SKM-1 treated with dmso at 0.1 percent for 144 hours (cell line): ENCODE results near the gene PPP2R5C.

Experiments used
- DNase-seq: peaks from one replicate; lab custom pipeline; 2025; ENCODE audit not compliant: unreplicated experiment; lab: John Stamatoyannopoulos, UW

PPP2R5C gene

GRCh38 chr14:101937926-101938767, 176.6 kb downstream of the PPP2R5C start:
- no peak for DNase-seq

GRCh38 chr14:101939646-101940170, 178.2 kb downstream of the PPP2R5C start:
- no peak for DNase-seq

GRCh38 chr14:101944451-101944850, 182.9 kb downstream of the PPP2R5C start:
- no peak for DNase-seq

GRCh38 chr14:101945171-101945570, 183.7 kb downstream of the PPP2R5C start:
- no peak for DNase-seq

GRCh38 chr14:101947577-101947903, 186.0 kb downstream of the PPP2R5C start:
- DNase-seq, result no peak

- DNase-seq, result peak; percentile 90
Measured at GRCh38 chr14:101947904-101948665, 186.6 kb downstream of the PPP2R5C start.

- no peak for DNase-seq
Measured at GRCh38 chr14:101948666-101949216, 187.2 kb downstream of the PPP2R5C start.

- DNase-seq, result no peak
Measured at GRCh38 chr14:101950100-101950499, 188.6 kb downstream of the PPP2R5C start.

GRCh38 chr14:101950516-101951215, 189.2 kb downstream of the PPP2R5C start:
- no peak for DNase-seq

- no peak for DNase-seq
Measured at GRCh38 chr14:101953151-101953550, 191.6 kb downstream of the PPP2R5C start.

- no peak for DNase-seq
Measured at GRCh38 chr14:101954501-101954900, 193.0 kb downstream of the PPP2R5C start.

GRCh38 chr14:101955695-101956161, 194.2 kb downstream of the PPP2R5C start:
- no peak for DNase-seq

- no peak for DNase-seq
Measured at GRCh38 chr14:101956179-101956885, 194.8 kb downstream of the PPP2R5C start.

- DNase-seq, result no peak
Measured at GRCh38 chr14:101957406-101958234, 196.1 kb downstream of the PPP2R5C start.

- no peak for DNase-seq
Measured at GRCh38 chr14:101958418-101959180, 197.1 kb downstream of the PPP2R5C start.

GRCh38 chr14:101959277-101959676, 197.8 kb downstream of the PPP2R5C start:
- no peak for DNase-seq

GRCh38 chr14:101960225-101960624, 198.7 kb downstream of the PPP2R5C start:
- DNase-seq, result no peak

- peak; percentile 39 for DNase-seq
Measured at GRCh38 chr14:101961011-101961721, 199.7 kb downstream of the PPP2R5C start.
